Bronchial epithelial cell (primary cell): Measurements from ENCODE around the gene SERTAD4. TPM values are rescaled to one million over a fixed set of nuclear protein-coding genes. Genes with fewer than 3 reads are reported as not detected.
A peak's percentile ranks its signal among the peaks of the same experiment; 100 is the strongest.

Experiments used
- DNase-seq: peaks from one replicate; pipeline ENCODE4 v3.0.0-alpha.2; 2010; ENCODE audit warnings: low read depth
- FAIRE-seq: peaks from 2 replicates; lab custom pipeline; 2011; peaks lifted over from hg19 to GRCh38; lab: Jason Lieb, UNC
- H3K27me3 ChIP-seq: 2 replicates; pipeline ENCODE4 v1.5.1; 2011; ENCODE audit warnings: low read length; ENCODE audit not compliant: control insufficient read depth, insufficient read depth
- H3K36me3 ChIP-seq: 2 replicates; pipeline ENCODE4 v1.5.1; 2011; ENCODE audit warnings: low read length; ENCODE audit not compliant: control insufficient read depth, insufficient read depth
- H3K4me3 ChIP-seq: 2 replicates; pipeline ENCODE4 v1.5.1; 2011; ENCODE audit warnings: mild to moderate bottlenecking, low read depth, low read length, control low read depth
- CTCF ChIP-seq: IDR thresholded peaks from 2 replicates; pipeline ENCODE4 v1.5.1; 2011; ENCODE audit warnings: mild to moderate bottlenecking, moderate library complexity, low read length, control low read depth, inconsistent platforms; ENCODE audit not compliant: insufficient read depth, severe bottlenecking
- total RNA-seq: library from RNA; depleted of rRNA; stranded (reverse); fragments of >200 nt; gene quantifications from 2 replicates; pipeline ENCODE4 v1.2.1, GENCODE V29; 2014

SERTAD4 gene
- total RNA-seq, 1 donor from 2014 or later = 0.26 TPM

- H3K27me3 ChIP-seq = no peaks in the 10 kb centered on the region
- H3K4me3 ChIP-seq = no peak overlapping the region
- FAIRE-seq (no peak), DNase-seq (peak; percentile 20)
- no peak for TF ChIP-seq CTCF
- H3K36me3 ChIP-seq = no peaks in the 10 kb centered on the region
Observed at GRCh38 chr1:210214573-210215409, 17.8 kb upstream of the SERTAD4 start.

GRCh38 chr1:210217482-210217881, 15.1 kb upstream of the SERTAD4 start:
- H3K27me3 ChIP-seq = no peaks in the 10 kb centered on the region
- FAIRE-seq = no peak

GRCh38 chr1:210218047-210218446, 14.5 kb upstream of the SERTAD4 start:
- Histone ChIP-seq H3K4me3 (no peak overlapping the region), H3K36me3 (no peaks in the 10 kb centered on the region), H3K27me3 (no peaks in the 10 kb centered on the region)
- DNase-seq = no peak
- no peak for FAIRE-seq
- no peak for TF ChIP-seq CTCF

More at GRCh38 chr1:210217482-210217881, 15.1 kb upstream of the SERTAD4 start:
- no peak for TF ChIP-seq CTCF
- Histone ChIP-seq H3K4me3 (no peak overlapping the region), H3K36me3 (no peaks in the 10 kb centered on the region)
- no peak for DNase-seq

- Histone ChIP-seq H3K4me3 (no peak overlapping the region), H3K36me3 (no peaks in the 10 kb centered on the region), H3K27me3 (no peaks in the 10 kb centered on the region)
- FAIRE-seq = no peak
- TF ChIP-seq CTCF = no peak
- peak; percentile 68 for DNase-seq
Observed at GRCh38 chr1:210222340-210223006, 10.1 kb upstream of the SERTAD4 start.

GRCh38 chr1:210223226-210223904, 9.2 kb upstream of the SERTAD4 start:
- DNase-seq (no peak), FAIRE-seq (no peak)
- H3K36me3 ChIP-seq = no peaks in the 10 kb centered on the region
- TF ChIP-seq CTCF = no peak
- H3K4me3 ChIP-seq = no peak overlapping the region
- H3K27me3 ChIP-seq = no peaks in the 10 kb centered on the region
